Measurements from ENCODE around the gene HIRIP3.
A peak's percentile ranks its signal among the peaks of the same experiment; 100 is the strongest.

Gene HIRIP3

GRCh38 chr16:29996766-29997250 is 1.4 kb upstream of the HIRIP3 start:
- no peak for DNase-seq

- DNase-seq, result peak; percentile 99
Measured at GRCh38 chr16:29995911-29996765, 721 bp upstream of the HIRIP3 start, which contains the start of gene INO80E. TSS of gene INO80E (plus strand) at chr16:29996241. CDS start at chr16:29996311, 70 bp downstream.

GRCh38 chr16:29994600-29995323 is 655 bp downstream of the HIRIP3 start:
- DNase-seq, result no peak

DNA sequence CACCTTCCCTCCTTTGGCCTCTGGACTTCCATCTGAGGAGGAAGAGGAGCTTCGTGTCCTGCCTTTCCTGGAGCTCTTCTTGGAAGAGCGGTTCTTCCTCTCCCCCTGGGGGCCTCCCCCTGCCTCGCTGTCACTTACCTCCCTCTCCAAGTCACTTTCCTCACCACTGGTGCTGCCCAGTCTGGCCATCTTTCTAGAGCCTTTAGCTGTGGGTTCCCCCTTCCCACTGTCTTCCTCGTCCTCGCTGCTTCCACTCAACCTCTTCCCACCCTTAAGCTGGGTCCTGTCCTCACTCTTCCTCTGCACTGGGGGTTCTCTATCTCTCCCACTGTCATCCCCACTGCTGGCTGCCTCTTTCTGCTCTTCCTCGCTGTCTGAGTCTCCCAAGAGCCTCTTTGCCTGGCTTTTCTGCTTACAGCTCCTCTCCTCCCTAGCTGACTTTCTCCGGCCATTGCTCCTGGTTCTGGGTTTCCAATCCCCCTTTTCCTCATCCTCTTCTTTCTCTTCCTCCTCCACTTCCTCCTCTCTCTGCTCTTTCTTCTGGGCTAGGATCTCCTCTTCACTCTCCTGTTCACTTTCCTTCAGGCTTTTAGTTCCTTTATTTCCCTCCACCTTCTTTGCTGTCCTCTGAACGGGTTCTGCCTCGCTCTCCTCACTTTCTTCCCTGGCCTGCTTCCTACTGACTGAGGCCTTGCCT is 1.4 kb downstream of the HIRIP3 start:
- no peak for DNase-seq

DNA sequence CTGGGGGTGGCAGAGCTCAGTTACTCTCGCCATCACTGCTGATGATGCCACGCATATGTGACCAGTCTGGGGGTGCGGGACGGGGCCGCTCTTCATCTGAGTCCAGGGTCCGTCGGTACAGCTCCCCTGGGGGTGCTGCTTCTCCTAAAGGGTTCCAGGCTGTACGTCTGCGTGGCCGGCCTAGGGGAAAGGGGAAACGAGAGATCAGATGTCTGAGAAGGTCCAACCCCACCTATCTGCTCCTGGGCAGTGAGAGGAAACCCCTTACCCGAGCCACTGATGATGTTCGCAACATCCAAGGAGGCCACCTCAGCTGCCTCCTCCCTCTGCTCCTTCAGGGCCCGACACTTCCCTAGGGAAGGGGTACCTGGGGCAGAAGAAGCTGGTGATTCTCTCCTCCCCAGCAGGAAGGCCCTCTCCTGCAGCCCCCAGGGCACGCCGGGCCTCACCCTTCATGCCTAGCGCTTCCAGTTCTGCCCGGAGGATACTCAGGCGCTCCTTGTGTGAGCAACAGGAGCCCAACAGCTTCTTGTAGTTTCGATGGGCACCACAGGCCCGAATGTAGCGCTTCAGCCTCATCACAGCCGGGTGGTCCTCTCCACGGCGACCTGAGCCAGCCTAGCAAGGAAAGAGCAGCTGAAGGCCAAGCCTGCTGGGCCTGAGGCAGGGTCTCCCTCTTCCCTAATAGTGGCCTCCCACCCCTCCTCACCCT is 2.1 kb downstream of the HIRIP3 start:
- no peak for DNase-seq

GRCh38 chr16:29992344-29992967 is 3.0 kb downstream of the HIRIP3 start:
- DNase-seq, result no peak

DNA sequence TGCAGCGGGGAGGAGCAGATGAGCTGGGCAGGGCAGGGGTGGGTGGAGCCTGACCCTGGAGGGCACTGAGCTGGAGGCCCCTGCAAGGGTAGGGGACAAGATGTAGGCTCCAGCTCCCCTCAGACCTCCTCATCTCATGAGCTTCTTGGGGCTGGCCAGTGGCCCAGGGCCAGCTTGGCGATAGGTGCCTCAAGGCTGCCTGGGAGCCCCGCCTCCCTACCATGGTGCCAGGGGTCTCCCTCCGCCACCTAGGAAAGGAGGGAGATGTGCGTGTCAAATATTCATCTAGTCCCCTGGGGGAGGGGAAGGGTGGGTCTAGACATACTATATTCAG is 3.9 kb downstream of the HIRIP3 start:
- no peak for DNase-seq

DNA sequence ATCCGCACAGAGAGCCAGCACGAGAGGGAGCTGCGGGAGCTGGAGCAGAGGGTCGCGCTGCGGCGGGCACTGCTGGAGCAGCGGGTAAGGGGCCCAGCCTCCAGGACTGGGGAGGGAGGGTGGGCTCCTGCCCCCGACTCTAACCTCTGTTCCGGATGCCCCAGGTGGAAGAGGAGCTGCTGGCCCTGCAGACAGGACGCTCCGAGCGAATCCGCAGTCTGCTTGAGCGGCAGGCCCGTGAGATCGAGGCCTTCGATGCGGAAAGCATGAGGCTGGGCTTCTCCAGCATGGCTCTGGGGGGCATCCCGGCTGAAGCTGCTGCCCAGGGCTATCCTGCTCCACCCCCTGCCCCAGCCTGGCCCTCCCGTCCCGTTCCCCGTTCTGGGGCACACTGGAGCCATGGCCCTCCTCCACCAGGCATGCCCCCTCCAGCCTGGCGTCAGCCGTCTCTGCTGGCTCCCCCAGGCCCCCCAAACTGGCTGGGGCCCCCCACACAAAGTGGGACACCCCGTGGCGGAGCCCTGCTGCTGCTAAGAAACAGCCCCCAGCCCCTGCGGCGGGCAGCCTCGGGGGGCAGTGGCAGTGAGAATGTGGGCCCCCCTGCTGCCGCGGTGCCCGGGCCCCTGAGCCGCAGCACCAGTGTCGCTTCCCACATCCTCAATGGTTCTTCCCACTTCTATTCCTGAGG is 4.4 kb downstream of the HIRIP3 start:
- no peak for DNase-seq

DNA sequence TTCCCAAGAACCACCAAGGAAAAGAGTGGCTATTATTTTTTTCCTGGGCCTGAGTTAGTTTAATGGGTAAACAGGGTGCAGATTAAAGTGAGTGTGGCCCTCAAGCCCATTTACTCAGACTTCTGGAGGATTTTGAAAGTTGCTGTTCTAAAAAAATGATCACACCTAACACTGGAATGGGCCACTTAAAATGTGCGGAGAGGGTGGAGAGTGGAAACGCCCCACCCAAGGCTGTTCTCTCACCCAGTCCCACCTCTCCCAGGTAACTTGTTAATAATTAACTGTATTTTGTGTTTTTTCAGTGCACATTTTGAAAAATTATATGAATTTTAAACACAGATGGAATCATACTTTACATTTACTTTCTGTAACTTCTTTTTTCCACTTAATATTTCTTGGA is 5.4 kb downstream of the HIRIP3 start:
- DNase-seq, result no peak

GRCh38 chr16:29989111-29989858 is 6.1 kb downstream of the HIRIP3 start:
- no peak for DNase-seq

- DNase-seq, result no peak
Measured at GRCh38 chr16:29988346-29989075, 6.9 kb downstream of the HIRIP3 start.

DNA sequence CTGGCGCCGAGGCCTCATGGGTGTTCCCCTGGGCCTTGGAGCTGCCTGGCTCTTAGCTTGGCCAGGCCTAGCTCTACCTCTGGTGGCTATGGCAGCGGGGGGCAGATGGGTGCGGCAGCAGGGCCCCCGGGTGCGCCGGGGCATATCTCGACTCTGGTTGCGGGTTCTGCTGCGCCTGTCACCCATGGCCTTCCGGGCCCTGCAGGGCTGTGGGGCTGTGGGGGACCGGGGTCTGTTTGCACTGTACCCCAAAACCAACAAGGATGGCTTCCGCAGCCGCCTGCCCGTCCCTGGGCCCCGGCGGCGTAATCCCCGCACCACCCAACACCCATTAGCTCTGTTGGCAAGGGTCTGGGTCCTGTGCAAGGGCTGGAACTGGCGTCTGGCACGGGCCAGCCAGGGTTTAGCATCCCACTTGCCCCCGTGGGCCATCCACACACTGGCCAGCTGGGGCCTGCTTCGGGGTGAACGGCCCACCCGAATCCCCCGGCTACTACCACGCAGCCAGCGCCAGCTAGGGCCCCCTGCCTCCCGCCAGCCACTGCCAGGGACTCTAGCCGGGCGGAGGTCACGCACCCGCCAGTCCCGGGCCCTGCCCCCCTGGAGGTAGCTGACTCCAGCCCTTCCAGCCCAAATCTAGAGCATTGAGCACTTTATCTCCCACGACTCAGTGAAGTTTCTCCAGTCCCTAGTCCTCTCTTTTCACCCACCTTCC is 7.9 kb downstream of the HIRIP3 start:
- no peak for DNase-seq

GRCh38 chr16:29986931-29987330 is 8.5 kb downstream of the HIRIP3 start:
- DNase-seq, result no peak

GRCh38 chr16:29986231-29986630 is 9.2 kb downstream of the HIRIP3 start:
- DNase-seq, result no peak

GRCh38 chr16:29985271-29985811 is 10.1 kb downstream of the HIRIP3 start:
- DNase-seq, result no peak

DNA sequence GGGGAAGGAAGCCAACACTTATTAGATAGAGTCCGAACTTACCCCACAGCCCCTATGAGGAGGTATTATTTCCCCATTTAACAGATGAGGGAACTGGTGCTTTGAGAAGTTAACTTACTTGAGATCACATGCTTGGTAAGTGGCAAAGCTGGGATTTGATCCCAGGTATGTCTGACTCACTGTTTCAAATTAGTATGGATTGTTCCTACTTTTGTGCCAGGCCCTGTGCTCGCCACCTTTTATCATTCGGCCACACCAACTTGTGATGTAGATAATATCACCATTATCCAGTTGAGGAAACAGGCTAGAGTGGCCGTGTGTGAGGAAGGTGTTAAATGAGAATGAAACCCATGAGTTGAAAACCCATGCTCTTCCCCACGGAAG is 10.7 kb downstream of the HIRIP3 start:
- no peak for DNase-seq

DNA sequence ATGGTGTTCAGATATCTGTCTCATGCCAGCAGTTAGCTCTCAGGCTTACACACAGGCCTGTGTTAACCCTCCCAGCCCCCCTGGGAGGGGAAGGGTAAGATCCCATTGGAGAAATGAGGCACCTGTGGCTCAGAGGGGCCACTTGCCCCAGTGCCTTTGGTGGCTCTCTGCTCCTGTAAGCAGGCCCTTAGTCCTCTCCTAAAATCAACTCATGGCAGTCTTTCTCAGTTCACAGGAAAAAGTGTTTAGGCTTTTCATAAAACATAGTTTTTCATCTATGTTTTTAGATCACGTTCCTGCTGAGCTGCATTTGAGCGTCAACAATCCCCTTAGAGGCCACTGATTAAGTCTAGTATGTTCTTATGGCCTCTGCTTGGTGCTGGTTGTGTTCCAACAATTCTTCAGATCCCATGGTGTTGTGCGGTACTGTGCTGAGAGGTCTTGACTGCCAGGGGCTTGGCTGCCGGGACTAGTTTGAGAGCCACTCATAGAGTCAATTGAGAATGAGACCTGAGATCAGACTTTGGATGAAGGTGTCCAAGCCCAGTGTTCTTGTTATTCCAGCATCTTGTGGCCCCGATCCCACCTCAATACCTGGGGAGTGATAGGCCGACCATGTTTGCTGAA is 11.2 kb downstream of the HIRIP3 start:
- no peak for DNase-seq

GRCh38 chr16:29983420-29984136 is 11.8 kb downstream of the HIRIP3 start:
- no peak for DNase-seq
